Activated CD4-positive, alpha-beta T cell treated with anti-CD3 and anti-CD28 coated beads for 36 hours (primary cell): ENCODE data around the gene PHF8. TPM values are rescaled to one million over a fixed set of nuclear protein-coding genes. Genes with fewer than 3 reads are reported as not detected.

Experiments used
- ATAC-seq: fragments of 200-7000 bp; cut with Tn5 transposase; one replicate; pipeline ENCODE4 v1.10.0; 2021; ENCODE audit warnings: mild to moderate bottlenecking, moderate library complexity
- CTCF ChIA-PET: fragments of 350-600 bp; sonication (Branson Sonifier 250); formaldehyde crosslinking; loops from one replicate; lab custom pipeline; 2021; ENCODE audit warnings: antibody characterized with exemption; lab: Charles Lee
- POLR2A ChIA-PET: fragments of 350-600 bp; sonication (Branson Sonifier 250); formaldehyde crosslinking; loops from one replicate; lab custom pipeline; 2021; ENCODE audit warnings: antibody characterized with exemption, inconsistent platforms; lab: Charles Lee
- DNase-seq: peaks from one replicate; pipeline ENCODE4 v3.0.0-alpha.2; 2020
- H3K27ac Mint-ChIP-seq: one replicate; pipeline ENCODE4 v1.8.0; 2021; ENCODE audit warnings: mixed read lengths
- H3K27me3 Mint-ChIP-seq: one replicate; pipeline ENCODE4 v1.8.0; 2021; ENCODE audit warnings: mixed read lengths
- H3K36me3 Mint-ChIP-seq: one replicate; pipeline ENCODE4 v1.8.0; 2021; ENCODE audit warnings: low read depth, mixed read lengths
- H3K4me1 Mint-ChIP-seq: one replicate; pipeline ENCODE4 v1.8.0; 2021; ENCODE audit warnings: mixed read lengths
- H3K4me3 Mint-ChIP-seq: one replicate; pipeline ENCODE4 v1.8.0; 2021; ENCODE audit warnings: mild to moderate bottlenecking, moderate library complexity, mixed read lengths
- H3K9me3 Mint-ChIP-seq: one replicate; pipeline ENCODE4 v1.8.0; 2021; ENCODE audit warnings: low read depth, mixed read lengths
- intact Hi-C, 2 experiments: fragments of 100-400 bp; cut with DNase I in 1 of 2; cut with micrococcal nuclease in 1 of 2; formaldehyde crosslinking; loops; one replicate each; pipeline versions ENCODE4 v1.14.2 to v1.15.1; 2022 to 2024; cut with DNase I, micrococcal nuclease
- total RNA-seq, 2 experiments: library from RNA; stranded (reverse); gene quantifications; one replicate each; pipeline ENCODE4 v1.2.3, GENCODE V29; 2021

The PHF8 gene
- total RNA-seq, 2 experiments from 2014 or later, result 47.4 to 47.8 TPM

DNA sequence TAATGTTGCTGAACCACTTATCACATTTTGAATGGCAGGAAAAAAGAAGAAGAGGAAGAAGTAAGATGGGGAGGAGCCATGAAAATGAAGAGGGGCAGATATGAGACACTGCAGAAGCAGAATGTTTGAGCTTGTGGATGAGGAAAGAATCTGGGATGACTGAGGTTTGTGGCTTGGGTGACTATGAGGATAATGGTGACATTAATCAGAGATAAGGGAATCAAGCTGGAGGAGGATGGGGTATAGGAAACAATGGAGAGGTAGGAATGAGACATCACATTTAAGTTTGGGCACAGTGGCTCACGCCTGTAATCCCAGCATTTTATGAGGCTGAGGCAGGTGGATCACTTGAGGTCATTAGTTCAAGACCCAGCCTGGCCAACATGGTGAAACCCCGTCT is 19.1 kb upstream of the PHF8 start:
- H3K27me3 Mint-ChIP-seq, result no peaks in the 10 kb centered on the region
- no peaks in the 10 kb centered on the region for H3K4me1 Mint-ChIP-seq
- ATAC-seq (no peak), DNase-seq (no peak)
- POLR2A ChIA-PET, result no interaction called here
- H3K36me3 Mint-ChIP-seq, result no peaks in the 10 kb centered on the region
- CTCF ChIA-PET, result no interaction called here
- intact Hi-C loops, result no loop called here
- no peak overlapping the region for H3K27ac Mint-ChIP-seq
- no peaks in the 10 kb centered on the region for H3K9me3 Mint-ChIP-seq
- H3K4me3 Mint-ChIP-seq, result no peak overlapping the region

- H3K36me3 Mint-ChIP-seq, result no peaks in the 10 kb centered on the region
- POLR2A ChIA-PET, result no interaction called here
- CTCF ChIA-PET, result no interaction called here
Observed at GRCh38 chrX:54049801-54050200, 5.5 kb upstream of the PHF8 start.

DNA sequence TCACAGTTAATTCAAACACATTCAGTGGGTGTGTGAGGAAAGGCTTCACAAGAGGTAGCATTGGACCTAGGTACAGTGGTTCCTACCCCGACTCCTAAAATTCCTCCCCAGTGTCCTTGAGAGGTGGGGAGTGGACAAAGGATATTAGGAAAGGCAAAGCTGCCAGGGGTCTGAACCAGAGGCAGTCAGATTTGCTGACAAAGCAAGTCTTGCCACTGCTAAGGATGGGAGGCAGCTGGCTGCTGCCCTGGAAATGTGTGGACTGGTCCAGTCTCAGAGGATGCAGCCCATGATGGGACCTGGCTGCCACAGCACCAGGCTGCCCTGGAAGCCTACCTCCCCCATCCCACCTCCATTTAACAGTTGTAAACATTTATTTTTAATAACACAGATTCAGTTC is 4.1 kb upstream of the PHF8 start:
- Mint-ChIP-seq H3K36me3 (no peaks in the 10 kb centered on the region), H3K27ac (no peak overlapping the region), H3K4me1 (peaks cover 13% of the 10 kb centered on the region), H3K27me3 (no peaks in the 10 kb centered on the region), H3K9me3 (no peaks in the 10 kb centered on the region), H3K4me3 (no peak overlapping the region)
- DNase-seq, result no peak
- ChIA-PET CTCF (no interaction called here), POLR2A (no interaction called here)
- no peak for ATAC-seq
- intact Hi-C loops, result loop anchor here in 1 of 2 experiments (10.0 kb wide), 2 partner anchors 334 to 824 kb away; partner anchors contain the start of gene KDM5C

More at GRCh38 chrX:54049801-54050200, 5.5 kb upstream of the PHF8 start:
- DNase-seq, result no peak
- ATAC-seq, result no peak
- H3K9me3 Mint-ChIP-seq, result no peaks in the 10 kb centered on the region
- intact Hi-C loops, result loop anchor here in 1 of 2 experiments (10.0 kb wide), 2 partner anchors 335 to 825 kb away; partner anchors contain the start of gene KDM5C
- H3K27me3 Mint-ChIP-seq, result no peaks in the 10 kb centered on the region
- H3K4me1 Mint-ChIP-seq, result peaks cover 12% of the 10 kb centered on the region
- H3K4me3 Mint-ChIP-seq, result no peak overlapping the region
- H3K27ac Mint-ChIP-seq, result no peak overlapping the region

DNA sequence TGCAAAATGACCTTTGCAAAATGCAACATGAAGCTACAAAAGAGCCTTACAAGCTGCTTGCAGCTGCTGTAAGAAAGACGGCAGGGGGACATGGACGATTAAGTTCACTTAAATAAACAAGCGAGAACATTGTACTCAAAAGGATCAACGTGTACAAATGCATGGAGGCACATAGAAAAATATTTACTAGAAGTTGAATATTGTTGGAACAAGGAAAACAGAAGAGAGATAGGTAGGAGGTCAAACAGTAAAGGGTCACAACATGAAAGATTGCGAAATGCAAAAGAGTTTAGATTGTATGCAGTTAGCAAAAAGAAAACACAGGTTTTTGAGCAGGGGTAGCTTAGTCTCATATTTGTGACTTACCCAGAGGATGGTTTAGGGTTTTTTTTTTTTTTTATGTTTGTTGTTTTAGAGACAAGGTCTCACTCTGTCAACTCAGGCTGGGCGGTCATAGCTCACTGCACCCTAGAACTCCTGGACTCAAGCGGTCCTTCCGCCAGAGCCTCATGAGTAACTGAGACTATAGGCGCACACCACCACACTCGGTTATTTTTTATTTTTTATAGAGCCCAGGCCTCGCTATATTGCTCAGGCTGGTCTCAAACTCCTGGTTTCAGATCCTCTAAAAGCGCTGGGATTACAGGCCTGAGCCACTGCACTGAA is 1.4 kb upstream of the PHF8 start:
- Mint-ChIP-seq H3K4me1 (peaks cover 20% of the 10 kb centered on the region), H3K27me3 (no peaks in the 10 kb centered on the region), H3K36me3 (peaks cover 13% of the 10 kb centered on the region), H3K27ac (peak overlapping the region; percentile 94), H3K9me3 (no peaks in the 10 kb centered on the region), H3K4me3 (peak overlapping the region; percentile 95)
- ATAC-seq (no peak), DNase-seq (no peak)
- intact Hi-C loops, result loop anchor here in 1 of 2 experiments (1.0 to 10.0 kb wide), 5 partner anchors 331 to 957 kb away; partner anchors contain the start of genes APEX2, KDM5C and TSR2
- CTCF ChIA-PET, result interaction anchor here (0.6 kb wide), 1 partner anchor 64 kb away, joined by 4 read pairs; no protein-coding TSS in a partner anchor
- POLR2A ChIA-PET, result interaction anchor here (0.9 to 1.2 kb wide), 3 partner anchors 8 to 954 kb away, joined by 3 to 6 read pairs (median 4); partner anchors contain the start of genes APEX2 and FAM120C

GRCh38 chrX:54044877-54045338 is 635 bp upstream of the PHF8 start:
- DNase-seq (no peak), ATAC-seq (no peak)
- Mint-ChIP-seq H3K27ac (peak overlapping the region; percentile 94), H3K4me1 (peaks cover 24% of the 10 kb centered on the region), H3K36me3 (peaks cover 18% of the 10 kb centered on the region), H3K9me3 (no peaks in the 10 kb centered on the region), H3K27me3 (no peaks in the 10 kb centered on the region), H3K4me3 (peak overlapping the region; percentile 95)
- intact Hi-C loops, result loop anchor here (1.0 to 10.0 kb wide), 17 partner anchors 138 to 1117 kb away; partner anchors contain the start of genes FAM120C (in 2 of the 2), RIBC1 (in 2 of the 2), SMC1A (in 2 of the 2) and APEX2 (in 1 of the 2)
- CTCF ChIA-PET, result interaction anchor here (0.7 kb wide), 2 partner anchors 729 to 879 kb away, joined by 3 read pairs; no protein-coding TSS in a partner anchor
- POLR2A ChIA-PET, result interaction anchor here (0.6 to 2.6 kb wide), 5 partner anchors 9 to 955 kb away, joined by 3 to 12 read pairs (median 4); partner anchors contain the start of genes APEX2 and FAM120C

- Mint-ChIP-seq H3K9me3 (no peaks in the 10 kb centered on the region), H3K4me1 (peaks cover 24% of the 10 kb centered on the region), H3K27me3 (no peaks in the 10 kb centered on the region), H3K4me3 (peak overlapping the region; percentile 95), H3K27ac (peak overlapping the region; percentile 95), H3K36me3 (peaks cover 20% of the 10 kb centered on the region)
- POLR2A ChIA-PET, result interaction anchor here (0.5 to 2.6 kb wide), 5 partner anchors 140 to 818 kb away, joined by 3 to 12 read pairs (median 5); partner anchors contain the start of genes FAM120C and GNL3L
- peak; percentile 52 for DNase-seq
- ATAC-seq, result no peak
- CTCF ChIA-PET, result interaction anchor here (0.7 kb wide), 2 partner anchors 365 to 385 kb away, joined by 3 to 5 read pairs; no protein-coding TSS in a partner anchor
- intact Hi-C loops, result loop anchor here (1.0 to 10.0 kb wide), 16 partner anchors 140 to 1119 kb away; partner anchors contain the start of genes FAM120C (in 2 of the 2), RIBC1 (in 2 of the 2), SMC1A (in 2 of the 2) and APEX2 (in 1 of the 2)
Observed at GRCh38 chrX:54043541-54044125, 640 bp downstream of the PHF8 start.

DNA sequence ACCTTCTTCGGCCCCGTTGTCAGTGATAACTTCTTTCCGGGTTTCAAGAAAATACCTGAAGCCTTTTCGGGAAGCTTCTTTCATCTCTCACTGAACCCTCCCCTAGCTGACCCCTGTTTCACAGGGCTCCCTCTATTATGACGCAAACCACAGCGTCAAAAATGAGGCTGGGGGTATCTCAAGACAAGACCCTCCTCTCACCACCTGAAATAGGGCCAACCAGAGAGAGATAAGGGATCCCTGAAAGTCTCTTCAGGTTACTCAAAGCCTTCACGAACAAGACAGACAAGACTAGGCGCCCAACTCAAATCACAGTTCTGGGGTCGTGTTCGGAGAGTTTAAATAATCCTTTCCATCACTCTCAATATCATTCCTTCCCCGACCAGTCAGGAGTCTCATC is 1.2 kb downstream of the PHF8 start:
- DNase-seq (no peak), ATAC-seq (no peak)
- intact Hi-C loops, result loop anchor here (5.0 to 10.0 kb wide), 7 partner anchors 328 to 1119 kb away; partner anchors contain the start of genes KDM5C (in 1 of the 2), RIBC1 (in 1 of the 2) and SMC1A (in 1 of the 2)
- ChIA-PET CTCF (interaction anchor here (0.7 kb wide), 2 partner anchors 365 to 385 kb away, joined by 3 to 5 read pairs; no protein-coding TSS in a partner anchor), POLR2A (interaction anchor here (0.5 to 2.6 kb wide), 5 partner anchors 140 to 818 kb away, joined by 3 to 12 read pairs (median 5); partner anchors contain the start of genes FAM120C and GNL3L)
- Mint-ChIP-seq H3K36me3 (peaks cover 20% of the 10 kb centered on the region), H3K4me1 (peaks cover 24% of the 10 kb centered on the region), H3K4me3 (peak overlapping the region; percentile 95), H3K27me3 (no peaks in the 10 kb centered on the region), H3K27ac (peak overlapping the region; percentile 95), H3K9me3 (no peaks in the 10 kb centered on the region)

DNA sequence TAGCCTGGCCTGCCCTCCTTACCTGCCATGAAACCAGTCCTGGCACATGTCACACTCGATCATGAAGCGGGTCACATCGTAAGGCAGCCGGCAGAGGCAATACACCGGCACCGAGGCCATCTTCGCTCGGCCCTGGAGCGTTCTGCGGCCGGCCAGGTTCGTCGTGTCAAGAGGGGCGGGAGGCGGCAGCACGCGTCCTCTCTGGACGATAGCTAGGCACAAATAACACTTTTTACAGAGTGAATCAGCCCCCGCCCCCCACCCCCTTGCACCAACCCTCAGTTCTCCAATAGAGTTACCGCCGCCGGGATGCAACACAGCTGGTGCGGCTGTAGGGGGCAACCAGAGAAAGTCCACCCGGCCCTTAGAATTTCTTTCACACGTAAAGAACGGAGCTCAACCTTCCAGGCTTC is 1.7 kb downstream of the PHF8 start:
- DNase-seq, result peak; percentile 69
- H3K36me3 Mint-ChIP-seq, result peaks cover 20% of the 10 kb centered on the region
- ChIA-PET POLR2A (interaction anchor here (1.2 to 2.6 kb wide), 4 partner anchors 141 to 597 kb away, joined by 4 to 12 read pairs (median 6); partner anchors contain the start of genes FAM120C and GNL3L), CTCF (interaction anchor here (0.7 kb wide), 1 partner anchor 386 kb away, joined by 5 read pairs; no protein-coding TSS in a partner anchor)
- H3K4me3 Mint-ChIP-seq, result peak overlapping the region; percentile 95
- peak overlapping the region; percentile 95 for H3K27ac Mint-ChIP-seq
- intact Hi-C loops, result loop anchor here (5.0 to 10.0 kb wide), 7 partner anchors 328 to 1120 kb away; partner anchors contain the start of genes KDM5C (in 1 of the 2), RIBC1 (in 1 of the 2) and SMC1A (in 1 of the 2)
- H3K4me1 Mint-ChIP-seq, result peaks cover 24% of the 10 kb centered on the region
- no peaks in the 10 kb centered on the region for H3K9me3 Mint-ChIP-seq
- no peaks in the 10 kb centered on the region for H3K27me3 Mint-ChIP-seq
- no peak for ATAC-seq

DNA sequence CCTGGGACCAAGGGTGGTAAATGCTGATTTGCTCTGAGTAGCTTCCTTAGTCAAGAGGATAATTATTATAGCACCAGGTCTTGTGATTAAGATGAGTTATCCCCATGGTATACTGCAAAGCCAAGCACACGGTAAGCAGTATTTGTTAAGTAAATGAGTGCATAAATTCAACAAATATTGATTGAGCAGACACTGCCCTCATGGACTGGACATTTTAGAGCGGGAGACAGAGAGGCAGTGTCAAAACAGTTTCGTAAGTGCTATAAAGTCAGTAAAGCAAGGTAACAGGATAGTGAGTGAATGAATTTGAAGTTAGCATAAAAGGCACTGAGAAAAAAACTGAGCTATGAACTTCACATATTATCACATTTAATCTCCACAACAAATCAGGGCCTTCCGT is 13.9 kb downstream of the PHF8 start:
- no peaks in the 10 kb centered on the region for H3K9me3 Mint-ChIP-seq

GRCh38 chrX:54029529-54030143 is 14.6 kb downstream of the PHF8 start:
- Mint-ChIP-seq H3K4me1 (peaks cover 11% of the 10 kb centered on the region), H3K27me3 (no peaks in the 10 kb centered on the region), H3K27ac (no peak overlapping the region), H3K36me3 (peaks cover 48% of the 10 kb centered on the region), H3K9me3 (no peaks in the 10 kb centered on the region), H3K4me3 (no peak overlapping the region)
- ChIA-PET CTCF (no interaction called here), POLR2A (no interaction called here)
- DNase-seq (no peak), ATAC-seq (no peak)
- intact Hi-C loops, result no loop called here

More for the DNA sequence above, 13.9 kb downstream of the PHF8 start:
- CTCF ChIA-PET, result no interaction called here
- intact Hi-C loops, result no loop called here
- POLR2A ChIA-PET, result no interaction called here
- Mint-ChIP-seq H3K27me3 (no peaks in the 10 kb centered on the region), H3K36me3 (peaks cover 49% of the 10 kb centered on the region), H3K27ac (no peak overlapping the region), H3K4me3 (no peak overlapping the region), H3K4me1 (peaks cover 11% of the 10 kb centered on the region)
- no peak for ATAC-seq
- no peak for DNase-seq
